ENCODE data around the gene HECA.
"Not testable (repeated sequence)": the region's sequence is repeated elsewhere in the genome, so short reads cannot be mapped to it uniquely, and the experiment has no call there.

HECA gene

GRCh38 chr6:139186692-139187091 lies 51.8 kb downstream of the HECA start:
- TF ChIP-seq ZNF274 (IDR thresholded peaks at IDR 0.05; ENCODE audit: low read depth, low read length): no peak
- no peak overlapping the region for H3K4me3 ChIP-seq (ENCODE audit: low read length)

- TF ChIP-seq ZNF274 (IDR thresholded peaks at IDR 0.05; ENCODE audit: low read depth, low read length): no peak
- H3K4me3 ChIP-seq (ENCODE audit: low read length): no peak overlapping the region
Observed at GRCh38 chr6:139187489-139187888, 52.6 kb downstream of the HECA start.

GRCh38 chr6:139189665-139190064 lies 54.8 kb downstream of the HECA start:
- no peak overlapping the region for H3K4me3 ChIP-seq (ENCODE audit: low read length)
- no peak for TF ChIP-seq ZNF274 (IDR thresholded peaks at IDR 0.05; ENCODE audit: low read depth, low read length)

- no peak for TF ChIP-seq ZNF274 (IDR thresholded peaks at IDR 0.05; ENCODE audit: low read depth, low read length)
- no peak overlapping the region for H3K4me3 ChIP-seq (ENCODE audit: low read length)
Observed at GRCh38 chr6:139194740-139195139, 59.9 kb downstream of the HECA start.

GRCh38 chr6:139198529-139199288 lies 63.8 kb downstream of the HECA start:
- no peak overlapping the region for H3K4me3 ChIP-seq (ENCODE audit: low read length)
- TF ChIP-seq ZNF274 (IDR thresholded peaks at IDR 0.05; ENCODE audit: low read depth, low read length): no peak

- TF ChIP-seq ZNF274 (IDR thresholded peaks at IDR 0.05; ENCODE audit: low read depth, low read length): no peak
- H3K4me3 ChIP-seq (ENCODE audit: low read length): no peak overlapping the region
Observed at GRCh38 chr6:139201378-139201777, 66.5 kb downstream of the HECA start.

GRCh38 chr6:139204978-139205377 lies 70.1 kb downstream of the HECA start:
- no peak overlapping the region for H3K4me3 ChIP-seq (ENCODE audit: low read length)
- TF ChIP-seq ZNF274 (IDR thresholded peaks at IDR 0.05; ENCODE audit: low read depth, low read length): no peak

- TF ChIP-seq ZNF274 (IDR thresholded peaks at IDR 0.05; ENCODE audit: low read depth, low read length): no peak
- H3K4me3 ChIP-seq (ENCODE audit: low read length): no peak overlapping the region
Observed at GRCh38 chr6:139205843-139206242, 71.0 kb downstream of the HECA start.

- H3K4me3 ChIP-seq (ENCODE audit: low read length): not testable (repeated sequence)
Observed at GRCh38 chr6:139210766-139211165, 75.9 kb downstream of the HECA start.

- H3K4me3 ChIP-seq (ENCODE audit: low read length): not testable (repeated sequence)
Observed at GRCh38 chr6:139212460-139212859, 77.6 kb downstream of the HECA start.

- no peak overlapping the region; the same call in 1 of the 2 replicates for H3K4me3 ChIP-seq (ENCODE audit: low read length)
- no peak for TF ChIP-seq ZNF274 (IDR thresholded peaks at IDR 0.05; ENCODE audit: low read depth, low read length)
Observed at GRCh38 chr6:139219271-139219729, 84.4 kb downstream of the HECA start.

GRCh38 chr6:139219746-139220145 lies 84.9 kb downstream of the HECA start:
- TF ChIP-seq ZNF274 (IDR thresholded peaks at IDR 0.05; ENCODE audit: low read depth, low read length): no peak
- no peak overlapping the region; the same call in 1 of the 2 replicates for H3K4me3 ChIP-seq (ENCODE audit: low read length)

- not testable (repeated sequence) for H3K4me3 ChIP-seq (ENCODE audit: low read length)
Observed at GRCh38 chr6:139228387-139228786, 93.5 kb downstream of the HECA start.

Measured in GM08714 (cell line).